Neural progenitor cell (in vitro differentiated cells): ENCODE data around the gene WDPCP. TPM values are rescaled to one million over a fixed set of nuclear protein-coding genes. Genes with fewer than 3 reads are reported as not detected.

Experiments
- DNase-seq: peaks from one replicate; pipeline ENCODE4 v3.0.0-alpha.2; 2016; ENCODE audit warnings: low spot score
- H2AFZ ChIP-seq: fragments of 200-600 bp; sonication (generic); replicated peaks from 2 replicates; pipeline ENCODE4 v1.6.1; 2016; ENCODE audit warnings: antibody characterized with exemption
- H3F3A ChIP-seq: fragments of 200-600 bp; sonication (generic); 2 replicates; pipeline ENCODE4 v1.6.1; 2016; ENCODE audit warnings: antibody characterized with exemption, low read depth
- H3K27ac ChIP-seq: fragments of 200-600 bp; sonication (generic); 2 replicates; pipeline ENCODE4 v1.5.1; 2016; ENCODE audit warnings: mild to moderate bottlenecking
- H3K27me3 ChIP-seq: fragments of 200-600 bp; sonication (generic); 2 replicates; pipeline ENCODE4 v1.6.1; 2016; ENCODE audit warnings: mild to moderate bottlenecking, moderate library complexity
- H3K36me3 ChIP-seq: fragments of 200-600 bp; sonication (generic); 2 replicates; pipeline ENCODE4 v1.5.1; 2016
- H3K4me1 ChIP-seq: fragments of 200-600 bp; sonication (generic); 2 replicates; pipeline ENCODE4 v1.6.1; 2016; ENCODE audit warnings: mixed run types
- H3K4me2 ChIP-seq: fragments of 200-600 bp; sonication (generic); 2 replicates; pipeline ENCODE4 v1.6.1; 2016
- H3K4me3 ChIP-seq: fragments of 200-600 bp; sonication (generic); 2 replicates; pipeline ENCODE4 v1.5.1; 2016
- H3K79me2 ChIP-seq: fragments of 200-600 bp; sonication (generic); 2 replicates; pipeline ENCODE4 v1.6.1; 2016; ENCODE audit warnings: low read depth
- H3K9ac ChIP-seq: fragments of 200-600 bp; sonication (generic); 2 replicates; pipeline ENCODE4 v1.6.1; 2016
- H3K9me3 ChIP-seq: fragments of 200-600 bp; sonication (generic); 2 replicates; pipeline ENCODE4 v1.5.1; 2016; ENCODE audit warnings: low read depth
- H4K20me1 ChIP-seq: fragments of 200-600 bp; sonication (generic); 2 replicates; pipeline ENCODE4 v1.6.1; 2016; ENCODE audit warnings: low read depth
- H3K27ac Mint-ChIP-seq: 3 replicates; pipeline ENCODE4 v1.8.0; 2021; ENCODE audit warnings: mixed read lengths
- H3K27me3 Mint-ChIP-seq: 2 replicates; pipeline ENCODE4 v1.8.0; 2022; ENCODE audit warnings: low read depth, mild to moderate bottlenecking, inconsistent platforms, moderate library complexity, mixed read lengths; ENCODE audit not compliant: insufficient read depth
- H3K36me3 Mint-ChIP-seq: 3 replicates; pipeline ENCODE4 v1.8.0; 2021; ENCODE audit warnings: mixed read lengths
- H3K4me1 Mint-ChIP-seq: 3 replicates; pipeline ENCODE4 v1.8.0; 2021; ENCODE audit warnings: mixed read lengths
- H3K4me3 Mint-ChIP-seq: 3 replicates; pipeline ENCODE4 v1.8.0; 2021; ENCODE audit warnings: mild to moderate bottlenecking, moderate library complexity, mixed read lengths
- H3K9me3 Mint-ChIP-seq: 3 replicates; pipeline ENCODE4 v1.8.0; 2020; ENCODE audit warnings: mixed read lengths
- CTCF ChIP-seq: fragments of 200-600 bp; sonication (generic); IDR thresholded peaks from 2 replicates; pipeline ENCODE4 v1.5.1; 2017; ENCODE audit warnings: antibody characterized with exemption, mild to moderate bottlenecking
- EZH2 ChIP-seq: fragments of 200-600 bp; sonication (generic); IDR thresholded peaks from 2 replicates; pipeline ENCODE4 v1.6.1; 2017; ENCODE audit warnings: antibody characterized with exemption, mild to moderate bottlenecking, moderate library complexity
- EZH2phosphoT487 ChIP-seq: fragments of 200-600 bp; sonication (generic); IDR thresholded peaks from 2 replicates; pipeline ENCODE4 v1.6.1; 2017; ENCODE audit warnings: antibody characterized with exemption
- small RNA-seq: library from RNA; depleted of rRNA; stranded (forward); fragments of <200 nt; gene quantifications from one replicate; pipeline ENCODE3, GENCODE V24; 2015
- total RNA-seq: library from RNA; depleted of rRNA; stranded (reverse); fragments of >200 nt; gene quantifications from 2 replicates; pipeline ENCODE4 v1.2.3, GENCODE V29; 2015; ENCODE audit warnings: low replicate concordance

Gene WDPCP
- total RNA-seq, 1 donor from 2014 or later = 11.4 TPM

GRCh38 chr2:63071664-63072063 is 516.6 kb downstream of the WDPCP start:
- no peaks in the 10 kb centered on the region for H4K20me1 ChIP-seq
- no peak overlapping the region for H3K9ac ChIP-seq
- no peak overlapping the region for H3K27ac ChIP-seq
- no peak for TF ChIP-seq EZH2phosphoT487
- TF ChIP-seq CTCF = no peak
- no peak for TF ChIP-seq EZH2
- no peaks in the 10 kb centered on the region for H3K36me3 ChIP-seq
- peaks cover 12% of the 10 kb centered on the region for H3K4me1 ChIP-seq
- no peak overlapping the region for H2AFZ ChIP-seq
- Mint-ChIP-seq H3K27ac (no peak overlapping the region), H3K36me3 (no peaks in the 10 kb centered on the region), H3K4me1 (peaks cover 3% of the 10 kb centered on the region), H3K9me3 (no peaks in the 10 kb centered on the region), H3K4me3 (no peak overlapping the region), H3K27me3 (no peaks in the 10 kb centered on the region)
- no peaks in the 10 kb centered on the region for H3K79me2 ChIP-seq
- H3K4me3 ChIP-seq = no peak overlapping the region
- no peak overlapping the region for H3K4me2 ChIP-seq
- no peaks in the 10 kb centered on the region for H3K27me3 ChIP-seq
- H3K9me3 ChIP-seq = no peaks in the 10 kb centered on the region
- H3F3A ChIP-seq = peaks cover 8% of the 10 kb centered on the region
- no peak for DNase-seq

Small RNA genes lying within 50 kb of the gene (small RNA-seq; reads per million reads assigned to genes)
- gene RF00017 = not detected

Other genes with a start within 250 kb of the WDPCP start
- gene MDH1, start 486 bp upstream of the WDPCP start, total RNA-seq = 291 and 323 TPM in 2 replicates